ENCODE results near the gene AGFG2.

DNA sequence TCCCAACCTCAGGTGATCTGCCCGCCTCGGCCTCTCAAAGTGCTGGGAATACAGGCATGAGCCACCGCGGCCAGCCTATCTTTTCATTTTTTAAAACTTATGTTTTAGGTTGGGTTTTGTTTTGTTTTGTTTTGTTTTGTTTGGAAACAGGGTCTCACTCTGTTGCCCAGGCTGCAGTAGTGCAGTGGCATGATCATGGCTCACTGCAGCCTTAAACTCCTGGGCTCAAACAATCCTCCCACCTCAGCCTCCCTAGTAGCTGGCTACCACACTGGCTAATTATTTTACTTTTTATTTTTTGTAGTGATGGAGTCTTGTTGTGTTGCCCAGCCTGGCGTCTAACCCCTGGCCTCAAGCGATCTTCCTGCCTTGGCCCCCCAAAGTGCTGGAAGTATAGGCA is 19.4 kb upstream of the AGFG2 start:
- TF ChIP-seq, protein P1, sequence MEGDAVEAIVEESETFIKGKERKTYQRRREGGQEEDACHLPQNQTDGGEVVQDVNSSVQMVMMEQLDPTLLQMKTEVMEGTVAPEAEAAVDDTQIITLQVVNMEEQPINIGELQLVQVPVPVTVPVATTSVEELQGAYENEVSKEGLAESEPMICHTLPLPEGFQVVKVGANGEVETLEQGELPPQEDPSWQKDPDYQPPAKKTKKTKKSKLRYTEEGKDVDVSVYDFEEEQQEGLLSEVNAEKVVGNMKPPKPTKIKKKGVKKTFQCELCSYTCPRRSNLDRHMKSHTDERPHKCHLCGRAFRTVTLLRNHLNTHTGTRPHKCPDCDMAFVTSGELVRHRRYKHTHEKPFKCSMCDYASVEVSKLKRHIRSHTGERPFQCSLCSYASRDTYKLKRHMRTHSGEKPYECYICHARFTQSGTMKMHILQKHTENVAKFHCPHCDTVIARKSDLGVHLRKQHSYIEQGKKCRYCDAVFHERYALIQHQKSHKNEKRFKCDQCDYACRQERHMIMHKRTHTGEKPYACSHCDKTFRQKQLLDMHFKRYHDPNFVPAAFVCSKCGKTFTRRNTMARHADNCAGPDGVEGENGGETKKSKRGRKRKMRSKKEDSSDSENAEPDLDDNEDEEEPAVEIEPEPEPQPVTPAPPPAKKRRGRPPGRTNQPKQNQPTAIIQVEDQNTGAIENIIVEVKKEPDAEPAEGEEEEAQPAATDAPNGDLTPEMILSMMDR (IDR thresholded peaks at IDR 0.05): no peak
- TF ChIP-seq POLR2A (IDR thresholded peaks at IDR 0.05): no peak
